Osteocyte (in vitro differentiated cells): ENCODE measurements around the gene ZNF165. TPM values are rescaled to one million over a fixed set of nuclear protein-coding genes. Genes with fewer than 3 reads are reported as not detected.

Experiments used
- total RNA-seq: library from RNA; stranded (reverse); gene quantifications from 2 replicates; pipeline ENCODE4 v1.2.1, GENCODE V29; 2021

Gene ZNF165
- total RNA-seq, 1 donor from 2014 or later, result 0.32 TPM

Other genes starting within 250 kb of the ZNF165 start
- not detected in 2 replicates for gene OR2B2, start 168.2 kb upstream of the ZNF165 start, total RNA-seq
- not detected in 2 replicates for gene OR2B6, start 123.3 kb upstream of the ZNF165 start, total RNA-seq
- 4.8 and 5.1 TPM in 2 replicates for gene ZSCAN16, start 44.0 kb downstream of the ZNF165 start, total RNA-seq
- gene ZKSCAN8, start 61.3 kb downstream of the ZNF165 start, total RNA-seq, result 34.7 and 36.3 TPM in 2 replicates
- 14.9 and 16.7 TPM in 2 replicates for gene ZSCAN9, start 144.7 kb downstream of the ZNF165 start, total RNA-seq
- gene ZKSCAN4, start 171.7 kb downstream of the ZNF165 start, total RNA-seq, result 7.2 and 8.0 TPM in 2 replicates
- gene NKAPL, start 178.7 kb downstream of the ZNF165 start, total RNA-seq, result not detected in 2 replicates
- gene ZSCAN26, start 186.6 kb downstream of the ZNF165 start, total RNA-seq, result 17.5 and 19.8 TPM in 2 replicates
- gene PGBD1, start 201.0 kb downstream of the ZNF165 start, total RNA-seq, result 7.6 and 7.8 TPM in 2 replicates